HG03575 (cell line): Measurements from ENCODE around the gene DRC1.

Experiments used
- ATAC-seq: cut with Tn5 transposase; IDR thresholded peaks from one replicate; pipeline ENCODE4 v1.9.1; 2021; ENCODE audit not compliant: unreplicated experiment, insufficient number of reproducible peaks, low FRiP score; ENCODE audit errors: extremely low read depth

DRC1 gene

GRCh38 chr2:26438526-26438925 lies 36.8 kb downstream of the DRC1 start:
- no peak for ATAC-seq

GRCh38 chr2:26438926-26439325 lies 37.2 kb downstream of the DRC1 start:
- no peak for ATAC-seq

DNA sequence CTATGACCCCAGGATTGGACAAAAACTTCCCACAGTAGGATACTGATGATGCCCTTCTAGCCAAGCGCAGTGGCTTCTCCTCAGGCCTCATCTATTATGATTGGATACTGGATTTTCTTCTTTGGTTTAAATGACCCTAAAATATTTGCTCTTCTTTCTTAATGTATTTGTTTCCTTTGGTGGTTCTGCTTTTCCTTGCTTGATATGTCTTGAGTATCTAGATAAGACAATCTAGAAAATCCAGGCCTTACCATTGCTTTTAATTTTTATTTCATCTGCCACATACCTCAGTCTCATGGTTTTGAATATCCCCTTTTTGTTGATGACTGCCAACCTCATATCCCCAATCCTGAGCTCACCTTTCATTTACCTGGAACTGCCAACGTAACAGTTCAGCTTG lies 40.6 kb downstream of the DRC1 start:
- ATAC-seq: no peak

DNA sequence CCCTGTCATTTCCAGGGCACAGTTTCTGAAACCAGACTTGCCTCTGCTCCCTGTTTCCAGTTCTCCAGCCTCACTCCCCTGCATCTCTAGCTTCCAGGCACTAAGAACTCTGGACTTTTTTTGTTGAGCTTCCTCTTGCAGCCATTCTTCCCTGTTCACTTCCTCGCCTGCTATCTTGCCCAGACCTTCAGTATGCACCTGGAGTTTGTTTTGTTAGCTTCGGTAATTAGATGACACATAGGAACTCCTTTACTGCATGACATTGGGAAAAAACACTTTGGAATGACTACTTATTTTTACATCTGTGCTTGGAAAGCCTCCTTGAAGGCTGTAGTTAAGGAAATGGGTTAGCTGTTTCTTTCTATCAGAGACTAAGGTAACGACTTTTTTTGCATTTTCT lies 41.0 kb downstream of the DRC1 start:
- ATAC-seq: no peak

DNA sequence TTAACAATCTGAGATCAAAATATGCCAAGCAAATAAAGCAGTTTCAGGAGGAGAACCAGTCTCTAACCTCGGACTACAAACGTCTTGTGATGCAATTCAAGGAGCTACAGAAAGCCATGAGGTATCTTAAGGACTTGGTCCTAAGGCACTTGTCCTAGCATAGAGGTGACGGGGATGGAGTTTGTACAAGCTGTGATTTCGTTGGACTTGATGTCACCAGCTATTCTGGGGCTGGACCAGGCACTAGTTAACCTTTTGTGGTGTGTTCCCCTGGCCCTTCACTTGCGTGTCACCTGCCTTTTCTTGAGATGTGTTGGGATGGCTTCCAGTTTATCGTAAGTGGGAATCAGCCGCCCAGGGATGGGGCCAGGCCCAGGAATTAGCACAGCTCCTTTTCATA lies 42.5 kb downstream of the DRC1 start:
- no peak for ATAC-seq

GRCh38 chr2:26448651-26449050 lies 46.9 kb downstream of the DRC1 start:
- no peak for ATAC-seq

- no peak for ATAC-seq
Measured at GRCh38 chr2:26449278-26450030, 47.7 kb downstream of the DRC1 start.

GRCh38 chr2:26450031-26450635 lies 48.4 kb downstream of the DRC1 start:
- ATAC-seq: no peak

GRCh38 chr2:26451700-26452099 lies 50.0 kb downstream of the DRC1 start:
- ATAC-seq: no peak

DNA sequence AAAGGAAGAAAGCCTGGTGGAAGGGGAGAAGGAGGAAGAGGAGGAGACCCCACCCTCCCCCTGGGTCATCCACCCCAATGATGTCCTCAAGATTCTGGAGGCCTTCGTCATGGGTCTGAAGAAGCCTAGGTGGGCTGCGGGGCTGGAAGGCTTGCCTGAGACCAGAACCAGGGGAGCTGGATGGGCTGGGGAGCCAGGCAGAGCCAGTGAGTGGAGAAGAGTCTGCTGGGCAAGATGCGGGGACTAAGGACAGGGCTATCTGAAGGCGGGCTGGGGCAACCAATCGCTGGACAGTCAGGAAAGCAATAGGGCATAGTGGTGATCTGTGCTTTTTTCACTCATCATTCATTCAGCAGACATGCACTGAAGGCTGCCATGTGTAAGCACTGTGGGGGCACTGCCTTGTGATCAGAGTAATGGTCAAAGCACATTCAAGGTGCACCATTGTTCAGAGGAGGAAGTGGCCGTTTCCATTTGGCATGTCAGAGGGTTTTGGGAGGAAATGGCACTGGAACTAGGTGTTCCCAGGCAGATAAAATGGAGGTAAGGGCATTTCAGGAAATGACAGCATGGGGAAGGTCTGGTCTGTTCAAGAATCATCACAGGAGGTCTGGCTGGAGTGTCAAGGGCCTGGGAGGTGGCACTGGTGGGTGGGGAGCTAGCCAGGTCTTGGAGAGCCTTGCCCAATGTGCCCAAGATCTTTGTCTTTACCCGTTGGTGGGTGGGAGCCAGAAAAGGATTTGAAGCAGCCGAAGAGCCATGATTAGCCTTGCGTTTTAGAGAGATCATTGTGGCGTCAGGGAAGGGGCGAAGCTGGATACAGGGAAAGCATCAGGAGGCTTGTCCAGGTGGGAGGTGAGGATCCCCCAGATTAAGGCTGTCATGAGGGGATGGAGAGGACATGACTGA lies 52.0 kb downstream of the DRC1 start:
- ATAC-seq: no peak

GRCh38 chr2:26454561-26455001 lies 52.9 kb downstream of the DRC1 start:
- no peak for ATAC-seq

- no peak for ATAC-seq
Measured at GRCh38 chr2:26455037-26455669, 53.4 kb downstream of the DRC1 start.

GRCh38 chr2:26455670-26456439 lies 54.1 kb downstream of the DRC1 start:
- no peak for ATAC-seq

DNA sequence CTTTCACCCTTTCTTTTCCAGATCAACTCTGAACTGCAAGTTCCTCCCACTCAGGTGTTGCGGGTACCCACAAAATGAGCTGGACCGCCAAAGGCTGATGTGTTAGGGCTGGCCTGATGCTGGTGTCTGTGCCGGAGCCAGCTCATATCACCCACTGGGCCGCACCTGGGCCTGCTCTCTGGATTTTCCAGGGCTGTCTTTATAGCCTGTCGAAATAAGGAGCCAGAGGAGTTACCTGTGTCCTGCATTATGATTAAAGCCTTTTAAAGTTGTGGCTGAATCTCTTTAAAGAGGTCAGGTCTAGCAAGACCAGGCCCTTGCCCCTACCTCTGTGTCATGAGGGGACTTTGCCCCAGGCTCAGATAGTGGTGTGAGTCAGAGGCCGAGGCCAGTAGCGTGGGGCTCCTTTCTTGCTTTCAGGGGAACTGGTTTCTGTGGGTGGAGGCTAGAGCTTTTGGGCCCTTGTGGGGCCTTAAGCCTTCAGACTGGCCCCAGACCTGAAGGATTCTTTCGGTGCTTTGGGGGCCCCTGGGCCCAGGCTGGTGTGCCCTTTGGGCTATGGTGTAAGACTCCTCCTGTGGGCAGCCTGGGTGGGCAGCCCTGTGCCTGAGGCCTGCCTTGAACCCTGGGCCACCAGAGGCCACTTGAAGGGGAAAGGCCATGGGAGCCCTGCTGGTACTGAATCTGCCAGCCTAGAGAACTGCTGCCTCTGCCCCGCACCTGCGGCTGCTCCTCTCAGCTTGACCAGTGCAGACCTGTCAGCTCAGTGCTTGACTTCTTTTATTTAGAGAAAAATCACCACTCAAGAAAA lies 54.9 kb downstream of the DRC1 start:
- no peak for ATAC-seq

GRCh38 chr2:26457251-26457666 lies 55.5 kb downstream of the DRC1 start:
- no peak for ATAC-seq

DNA sequence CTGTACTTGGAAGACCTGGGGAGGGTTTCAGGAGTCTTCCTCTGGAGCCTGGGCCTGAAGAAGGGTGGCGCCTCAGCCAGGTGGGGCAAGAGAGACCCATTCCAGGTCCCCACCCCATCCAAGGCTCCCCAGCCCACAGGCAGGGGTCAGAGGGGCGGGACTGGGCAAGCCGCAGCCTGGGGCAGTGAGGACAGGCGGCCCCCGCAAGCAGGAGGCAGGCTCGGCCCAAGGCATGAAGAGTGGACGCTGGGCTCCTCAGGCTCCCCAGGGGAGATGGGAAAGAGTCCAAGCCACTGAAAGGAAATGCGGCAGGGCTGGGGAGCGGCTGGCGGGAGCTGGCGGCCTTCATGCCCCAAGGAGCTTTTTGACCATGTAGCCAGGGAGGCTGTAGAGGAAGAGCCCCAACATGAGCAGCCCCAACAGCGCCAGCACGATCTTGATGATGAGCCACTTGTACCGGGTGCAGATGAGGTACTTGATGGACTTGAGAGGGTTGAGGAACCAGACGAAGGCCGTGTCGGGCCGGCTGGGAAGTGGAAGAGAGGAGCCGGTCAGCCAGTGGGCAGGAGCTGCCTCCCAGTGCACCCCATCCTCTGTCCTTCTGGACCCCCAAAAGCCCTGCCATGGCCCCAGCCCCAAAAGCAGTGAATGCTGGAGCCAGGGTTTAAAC lies 56.1 kb downstream of the DRC1 start:
- ATAC-seq: no peak

DNA sequence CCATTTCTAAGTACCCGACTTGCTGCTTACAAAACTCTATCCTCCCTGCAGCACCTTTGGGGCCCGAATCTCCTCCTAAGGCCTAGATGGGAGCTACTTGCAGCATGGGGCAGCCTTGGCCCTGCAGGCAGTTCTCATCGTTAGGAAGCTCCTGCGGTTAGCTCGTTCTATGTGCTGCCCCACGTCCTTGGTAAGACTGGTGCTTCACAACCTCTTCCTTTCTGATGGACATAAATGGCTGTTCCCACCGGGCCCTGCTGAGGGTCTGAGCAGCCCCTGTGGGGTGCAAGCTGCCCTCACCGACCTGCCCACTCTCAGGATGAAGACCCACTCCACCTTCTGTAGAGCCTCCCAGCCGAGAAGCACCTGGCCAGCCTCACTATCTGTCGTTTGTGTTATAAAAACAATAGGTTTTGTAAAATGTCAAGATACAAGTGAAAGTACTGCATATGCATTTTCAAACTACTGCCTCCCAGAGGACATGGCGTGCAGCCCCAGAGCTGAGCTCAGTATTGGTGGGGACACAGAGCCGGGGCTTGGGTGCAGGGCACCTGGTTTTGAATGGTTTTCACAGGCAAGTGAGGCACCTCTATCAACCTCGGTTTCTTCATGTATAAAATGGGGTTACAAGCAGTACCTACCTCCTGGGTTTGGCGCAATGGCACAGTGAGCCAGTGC lies 56.8 kb downstream of the DRC1 start:
- ATAC-seq: no peak
